Left ventricle myocardium inferior (tissue), 1 donor: Measurements from ENCODE around the gene NCKAP5. TPM values are rescaled to one million over a fixed set of nuclear protein-coding genes. Genes with fewer than 3 reads are reported as not detected.

Experiments used
- DNase-seq: peaks from one replicate; pipeline ENCODE4 v3.0.0-alpha.2; 2020
- H3K27ac ChIP-seq: fragments of 200-600 bp; replicated peaks from 2 replicates; pipeline ENCODE4 v1.8.0; 2021
- H3K27me3 ChIP-seq: fragments of 200-600 bp; 2 replicates; pipeline ENCODE4 v1.8.0; 2021; ENCODE audit warnings: low read depth
- H3K36me3 ChIP-seq: fragments of 200-600 bp; 2 replicates; pipeline ENCODE4 v1.8.0; 2021
- H3K4me1 ChIP-seq: fragments of 200-600 bp; 2 replicates; pipeline ENCODE4 v1.8.0; 2021
- H3K4me3 ChIP-seq: fragments of 200-600 bp; 2 replicates; pipeline ENCODE4 v1.8.0; 2021; ENCODE audit warnings: mild to moderate bottlenecking, moderate library complexity
- H3K9me3 ChIP-seq: fragments of 200-600 bp; replicated peaks from 2 replicates; pipeline ENCODE4 v1.8.0; 2021
- CTCF ChIP-seq: fragments of 200-600 bp; IDR thresholded peaks from 2 replicates; pipeline ENCODE4 v1.8.0; 2021; ENCODE audit warnings: antibody characterized with exemption, mild to moderate bottlenecking, borderline replicate concordance
- intact Hi-C: fragments of 100-400 bp; cut with micrococcal nuclease; formaldehyde crosslinking; loops from one replicate; pipeline ENCODE4 v1.11.0; 2022
- total RNA-seq: library from RNA; stranded (reverse); fragmentation: NEBNext Ultra II Directional; extraction: Animal tissue kit (Norgen Biotek cat#: 25700); gene quantifications from one replicate; pipeline ENCODE4 v1.2.1, GENCODE V29; 2021
- donor health status: DM: no; HTN: yes; CAD: no; lungs with severe emphysema.

NCKAP5 gene
- total RNA-seq, 1 donor from 2014 or later, result 6.0 TPM

GRCh38 chr2:132974467-132975095, 593.7 kb downstream of the NCKAP5 start:
- Histone ChIP-seq H3K27ac (no peak overlapping the region), H3K36me3 (no peaks in the 10 kb centered on the region), H3K4me3 (no peak overlapping the region), H3K9me3 (no peaks in the 10 kb centered on the region), H3K27me3 (no peaks in the 10 kb centered on the region), H3K4me1 (no peaks in the 10 kb centered on the region)
- TF ChIP-seq CTCF, result no peak
- intact Hi-C loops, result no loop called here
- no peak for DNase-seq

GRCh38 chr2:132971310-132972061, 596.8 kb downstream of the NCKAP5 start:
- Histone ChIP-seq H3K9me3 (peaks cover 4% of the 10 kb centered on the region), H3K27ac (no peak overlapping the region), H3K4me1 (no peaks in the 10 kb centered on the region), H3K36me3 (no peaks in the 10 kb centered on the region), H3K27me3 (no peaks in the 10 kb centered on the region), H3K4me3 (no peak overlapping the region)
- intact Hi-C loops, result no loop called here
- no peak for TF ChIP-seq CTCF
- DNase-seq, result no peak

- TF ChIP-seq CTCF, result no peak
- no peak overlapping the region for H3K27ac ChIP-seq
- intact Hi-C loops, result no loop called here
- DNase-seq, result no peak
- no peaks in the 10 kb centered on the region for H3K36me3 ChIP-seq
- H3K4me1 ChIP-seq, result no peaks in the 10 kb centered on the region
- H3K27me3 ChIP-seq, result no peaks in the 10 kb centered on the region
- H3K9me3 ChIP-seq, result peaks cover 8% of the 10 kb centered on the region
- H3K4me3 ChIP-seq, result no peak overlapping the region
Observed at GRCh38 chr2:132969371-132969985, 598.8 kb downstream of the NCKAP5 start.

GRCh38 chr2:132965460-132965859, 602.8 kb downstream of the NCKAP5 start:
- Histone ChIP-seq H3K27ac (no peak overlapping the region), H3K36me3 (no peaks in the 10 kb centered on the region), H3K4me1 (no peaks in the 10 kb centered on the region), H3K9me3 (peaks cover 8% of the 10 kb centered on the region), H3K4me3 (no peak overlapping the region), H3K27me3 (no peaks in the 10 kb centered on the region)
- no peak for DNase-seq
- TF ChIP-seq CTCF, result no peak
- intact Hi-C loops, result no loop called here

GRCh38 chr2:132963161-132963560, 605.1 kb downstream of the NCKAP5 start:
- intact Hi-C loops, result no loop called here
- DNase-seq, result no peak
- no peak overlapping the region for H3K4me3 ChIP-seq
- no peaks in the 10 kb centered on the region for H3K27me3 ChIP-seq
- no peaks in the 10 kb centered on the region for H3K4me1 ChIP-seq
- H3K36me3 ChIP-seq, result no peaks in the 10 kb centered on the region
- no peak overlapping the region for H3K27ac ChIP-seq
- H3K9me3 ChIP-seq, result peaks cover 8% of the 10 kb centered on the region
- no peak for TF ChIP-seq CTCF
